DND-41 (cell line): ENCODE data around the gene KREMEN2.

Experiments used
- ATAC-seq: fragments of 200-7000 bp; cut with Tn5 transposase; 3 replicates; pipeline ENCODE4 v1.9.1; 2021; ENCODE audit warnings: low read depth; ENCODE audit not compliant: insufficient read depth
- DNase-seq: peaks from one replicate; pipeline ENCODE4 v3.0.0-alpha.2; 2020
- H2AFZ ChIP-seq: 2 replicates; pipeline ENCODE4 v1.6.0; 2012; ENCODE audit warnings: low read depth, low read length
- H3K27ac ChIP-seq: 2 replicates; pipeline ENCODE4 v1.5.1; 2012; ENCODE audit warnings: low read length, inconsistent platforms
- H3K27me3 ChIP-seq: fragments of 200-600 bp; sonication (generic); 2 replicates; pipeline ENCODE4 v1.6.0; 2012; ENCODE audit warnings: low read length, mild to moderate bottlenecking, inconsistent platforms; ENCODE audit not compliant: insufficient read depth, poor library complexity
- H3K36me3 ChIP-seq: 2 replicates; pipeline ENCODE4 v1.5.1; 2012; ENCODE audit warnings: low read length, inconsistent platforms; ENCODE audit not compliant: insufficient read depth
- H3K4me1 ChIP-seq: 2 replicates; pipeline ENCODE4 v1.5.1; 2012; ENCODE audit warnings: mild to moderate bottlenecking, low read length; ENCODE audit not compliant: insufficient read depth
- H3K4me2 ChIP-seq: 2 replicates; pipeline ENCODE4 v1.6.0; 2012; ENCODE audit warnings: mild to moderate bottlenecking, moderate library complexity, low read length, inconsistent platforms; ENCODE audit not compliant: insufficient read depth
- H3K4me3 ChIP-seq, 2 experiments: fragments of 200-600 bp in 1 of 2; shearing (Covaris generic) in 1 of 2; 2 replicates each; pipeline ENCODE4 v1.5.1; 2012 to 2016; ENCODE audit warnings: inconsistent platforms in 2 of 2, low read length in 2 of 2, mild to moderate bottlenecking in 2 of 2, low read depth in 1 of 2, moderate library complexity in 1 of 2
- H3K79me2 ChIP-seq: 2 replicates; pipeline ENCODE4 v1.6.0; 2012; ENCODE audit warnings: low read length, inconsistent platforms; ENCODE audit not compliant: insufficient read depth
- H3K9ac ChIP-seq: 2 replicates; pipeline ENCODE4 v1.6.0; 2012; ENCODE audit warnings: low read depth, mild to moderate bottlenecking, inconsistent platforms, low read length, moderate library complexity
- H3K9me3 ChIP-seq: 2 replicates; pipeline ENCODE4 v1.5.1; 2012; ENCODE audit warnings: low read length, moderate library complexity, mild to moderate bottlenecking, inconsistent platforms; ENCODE audit not compliant: insufficient read depth, severe bottlenecking
- H4K20me1 ChIP-seq: 2 replicates; pipeline ENCODE4 v1.6.0; 2012; ENCODE audit warnings: low read length; ENCODE audit not compliant: insufficient read depth
- EZH2 ChIP-seq: IDR thresholded peaks from 3 replicates; pipeline ENCODE4 v1.6.1; 2012; ENCODE audit warnings: borderline replicate concordance, low read depth, mild to moderate bottlenecking, moderate library complexity, low read length, inconsistent platforms; ENCODE audit not compliant: severe bottlenecking
- TF ChIP-seq, protein P1 (sequence below): IDR thresholded peaks from 2 replicates; pipeline ENCODE4 v1.5.1; 2012; ENCODE audit warnings: borderline replicate concordance, low read length, moderate library complexity, mild to moderate bottlenecking; ENCODE audit not compliant: poor library complexity, severe bottlenecking; ENCODE audit errors: extremely low read depth

Gene KREMEN2

DNA sequence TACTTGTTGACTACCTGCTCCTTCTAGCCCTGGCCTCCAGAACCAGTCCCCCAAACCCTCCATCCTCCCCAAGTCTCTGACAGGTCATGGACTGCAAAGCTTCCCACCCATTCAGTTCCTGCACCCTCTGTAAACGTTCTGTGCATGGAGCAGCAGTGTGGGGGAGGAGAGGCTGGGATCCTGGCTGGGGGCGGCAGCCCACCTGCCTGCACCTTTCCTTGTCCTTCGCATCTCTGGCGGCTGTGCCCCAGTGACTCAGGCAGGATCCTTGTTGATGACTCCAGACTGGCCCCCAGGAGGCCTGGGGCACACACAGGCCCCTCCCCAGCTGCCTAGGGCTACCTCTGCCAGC is 17.8 kb downstream of the KREMEN2 start:
- no peak overlapping the region for H2AFZ ChIP-seq
- H3K9me3 ChIP-seq: no peaks in the 10 kb centered on the region
- H3K9ac ChIP-seq: peak overlapping the region; percentile 100; the same call in 1 of the 2 replicates
- peaks cover 26% of the 10 kb centered on the region for H3K36me3 ChIP-seq
- ATAC-seq: no peak
- peak overlapping the region; percentile 84; the same call in 1 of the 2 replicates for H3K4me2 ChIP-seq
- H3K27ac ChIP-seq: no peak overlapping the region
- no peaks in the 10 kb centered on the region for H3K27me3 ChIP-seq
- peaks cover 44% of the 10 kb centered on the region for H3K79me2 ChIP-seq
- TF ChIP-seq, protein P1, sequence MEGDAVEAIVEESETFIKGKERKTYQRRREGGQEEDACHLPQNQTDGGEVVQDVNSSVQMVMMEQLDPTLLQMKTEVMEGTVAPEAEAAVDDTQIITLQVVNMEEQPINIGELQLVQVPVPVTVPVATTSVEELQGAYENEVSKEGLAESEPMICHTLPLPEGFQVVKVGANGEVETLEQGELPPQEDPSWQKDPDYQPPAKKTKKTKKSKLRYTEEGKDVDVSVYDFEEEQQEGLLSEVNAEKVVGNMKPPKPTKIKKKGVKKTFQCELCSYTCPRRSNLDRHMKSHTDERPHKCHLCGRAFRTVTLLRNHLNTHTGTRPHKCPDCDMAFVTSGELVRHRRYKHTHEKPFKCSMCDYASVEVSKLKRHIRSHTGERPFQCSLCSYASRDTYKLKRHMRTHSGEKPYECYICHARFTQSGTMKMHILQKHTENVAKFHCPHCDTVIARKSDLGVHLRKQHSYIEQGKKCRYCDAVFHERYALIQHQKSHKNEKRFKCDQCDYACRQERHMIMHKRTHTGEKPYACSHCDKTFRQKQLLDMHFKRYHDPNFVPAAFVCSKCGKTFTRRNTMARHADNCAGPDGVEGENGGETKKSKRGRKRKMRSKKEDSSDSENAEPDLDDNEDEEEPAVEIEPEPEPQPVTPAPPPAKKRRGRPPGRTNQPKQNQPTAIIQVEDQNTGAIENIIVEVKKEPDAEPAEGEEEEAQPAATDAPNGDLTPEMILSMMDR: no peak
- TF ChIP-seq EZH2: no peak
- H3K4me1 ChIP-seq: peaks cover 53% of the 10 kb centered on the region
- H4K20me1 ChIP-seq: peaks cover 19% of the 10 kb centered on the region
- no peak overlapping the region for H3K4me3 ChIP-seq
- no peak for DNase-seq

DNA sequence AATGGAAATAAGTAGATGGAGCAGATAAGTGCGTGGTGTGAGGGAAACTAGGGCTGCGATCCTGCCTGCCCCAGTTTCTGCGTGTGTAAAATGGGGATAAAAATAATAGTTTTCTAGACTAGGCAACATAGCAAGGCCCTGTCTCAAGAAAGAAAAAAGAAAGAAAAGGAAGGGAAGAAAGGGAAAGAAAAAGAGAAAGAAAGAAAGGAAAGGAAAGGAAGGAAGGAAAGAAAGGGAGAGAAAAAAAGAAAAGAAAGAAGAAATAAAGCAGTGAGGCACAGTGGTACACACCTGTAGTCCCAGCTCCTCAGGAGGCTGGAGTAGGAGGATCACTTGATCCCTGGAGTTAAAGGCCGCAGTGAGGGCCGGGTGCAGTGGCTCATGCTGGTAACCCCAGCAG is 18.3 kb downstream of the KREMEN2 start:
- Histone ChIP-seq H4K20me1 (peaks cover 15% of the 10 kb centered on the region), H3K36me3 (peaks cover 21% of the 10 kb centered on the region), H3K4me2 (no peak overlapping the region), H3K27ac (no peak overlapping the region), H3K27me3 (no peaks in the 10 kb centered on the region), H3K9me3 (no peaks in the 10 kb centered on the region), H3K4me1 (peaks cover 48% of the 10 kb centered on the region), H3K9ac (0 out of 2 replicates have a peak overlapping the region, but pooled peaks have one; percentile 7), H3K79me2 (peaks cover 38% of the 10 kb centered on the region), H2AFZ (no peak overlapping the region), H3K4me3 (no peak overlapping the region)
- ATAC-seq: no peak
- no peak for TF ChIP-seq EZH2
- TF ChIP-seq, protein P1: no peak
- DNase-seq: no peak

DNA sequence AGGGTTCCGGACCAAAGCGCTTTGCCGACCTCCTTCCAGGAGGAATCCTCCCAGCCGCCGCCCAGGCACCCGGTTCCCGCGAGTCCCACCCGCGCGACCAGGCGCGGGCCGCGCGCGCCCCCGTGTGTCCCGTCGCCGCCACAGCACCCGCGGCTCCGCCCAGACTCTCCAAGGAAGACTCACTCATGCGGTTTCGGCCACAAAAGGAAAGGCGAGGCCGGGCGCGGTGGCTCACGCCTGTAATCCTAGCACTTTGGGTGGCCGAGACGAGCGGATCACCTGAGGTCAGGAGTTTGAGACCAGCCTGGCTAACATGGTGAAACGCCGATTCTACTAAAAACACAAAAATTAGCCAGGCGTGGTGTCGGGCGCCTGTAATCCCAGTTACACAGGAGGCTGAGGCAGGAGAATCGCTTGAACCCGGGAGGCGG is 19.6 kb downstream of the KREMEN2 start:
- Histone ChIP-seq H3K36me3 (peaks cover 11% of the 10 kb centered on the region; the same call in 1 of the 2 replicates), H3K4me2 (peak overlapping the region; percentile 73), H3K9ac (peak overlapping the region; percentile 45), H3K79me2 (peaks cover 26% of the 10 kb centered on the region), H3K4me3 (peak overlapping the region in 1 of 2 experiments; percentile 50; a peak in 2 of 4 replicates), H2AFZ (peak overlapping the region; percentile 73), H3K27ac (no peak overlapping the region), H3K9me3 (no peaks in the 10 kb centered on the region), H3K27me3 (no peaks in the 10 kb centered on the region), H3K4me1 (peaks cover 35% of the 10 kb centered on the region), H4K20me1 (peaks cover 6% of the 10 kb centered on the region; the same call in 1 of the 2 replicates)
- ATAC-seq (peak; percentile 61), DNase-seq (peak; percentile 81)
- TF ChIP-seq EZH2: no peak
- TF ChIP-seq, protein P1: peak; percentile 91

DNA sequence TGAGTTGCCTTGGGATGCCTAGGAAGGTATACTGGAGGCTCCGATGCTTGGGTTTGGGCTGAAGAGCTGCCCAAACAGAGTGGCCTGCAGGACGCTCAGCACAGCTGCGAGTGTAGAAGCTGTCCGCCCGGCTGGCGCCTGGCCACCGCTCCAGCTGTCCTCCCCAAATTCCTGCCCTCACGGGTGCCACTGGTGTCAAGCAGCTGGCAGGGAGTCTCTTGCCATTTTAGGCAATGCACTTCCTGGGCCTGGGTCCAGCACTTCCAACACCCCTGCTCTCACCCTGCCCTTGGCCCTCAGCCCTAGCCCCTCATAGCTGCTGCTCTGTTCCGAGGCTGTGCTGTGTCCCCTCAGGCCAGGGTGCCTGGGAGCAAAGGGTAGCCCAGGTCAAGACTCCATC is 21.4 kb downstream of the KREMEN2 start:
- no peak overlapping the region for H3K4me3 ChIP-seq
- H3K4me1 ChIP-seq: peaks cover 26% of the 10 kb centered on the region
- DNase-seq (no peak), ATAC-seq (no peak)
- no peaks in the 10 kb centered on the region for H4K20me1 ChIP-seq
- no peaks in the 10 kb centered on the region for H3K27me3 ChIP-seq
- no peaks in the 10 kb centered on the region; the same call in 1 of the 2 replicates for H3K36me3 ChIP-seq
- H3K27ac ChIP-seq: no peak overlapping the region
- TF ChIP-seq, protein P1: no peak
- no peak for TF ChIP-seq EZH2
- no peaks in the 10 kb centered on the region for H3K9me3 ChIP-seq
- peaks cover 10% of the 10 kb centered on the region for H3K79me2 ChIP-seq
- no peak overlapping the region for H3K9ac ChIP-seq
- no peak overlapping the region for H2AFZ ChIP-seq
- H3K4me2 ChIP-seq: no peak overlapping the region
